HL-60 (cell line): ENCODE results near the gene NATD1.

Source experiments
- DNase-seq, 2 experiments: peaks; one replicate each; pipeline ENCODE4 v3.0.0-alpha.2; 2010 to 2020; ENCODE audit warnings: low read depth in 1 of 2, low spot score in 1 of 2
- H3K27ac ChIP-seq: fragments of 250-450 bp; sonication (Bioruptor Pico); replicated peaks from 2 replicates; pipeline ENCODE4 v1.5.1; 2020; ENCODE audit warnings: mild to moderate bottlenecking, moderate library complexity
- H3K27me3 ChIP-seq: fragments of 250-450 bp; sonication (Bioruptor Pico); 2 replicates; pipeline ENCODE4 v1.5.1; 2021; ENCODE audit warnings: mild to moderate bottlenecking, moderate library complexity; ENCODE audit not compliant: insufficient read depth, poor library complexity, severe bottlenecking
- H3K4me3 ChIP-seq: replicated peaks from 2 replicates; pipeline ENCODE4 v1.5.1; 2011; ENCODE audit warnings: mild to moderate bottlenecking, control low read depth, low read length; ENCODE audit not compliant: insufficient read depth
- CTCF ChIP-seq: IDR thresholded peaks from one replicate; pipeline ENCODE4 v1.5.1; 2011; ENCODE audit warnings: low read length, control low read depth, inconsistent platforms; ENCODE audit not compliant: insufficient read depth
- GABPA ChIP-seq: IDR thresholded peaks from 2 replicates; pipeline ENCODE4 v1.6.1; 2012; ENCODE audit warnings: low read depth
- POLR2AphosphoS5 ChIP-seq: IDR thresholded peaks from 2 replicates; pipeline ENCODE4 v1.6.1; 2012; ENCODE audit warnings: low read depth
- REST ChIP-seq: IDR thresholded peaks from 2 replicates; pipeline ENCODE4 v1.6.1; 2012; ENCODE audit warnings: low read depth; ENCODE audit not compliant: insufficient replicate concordance
- SPI1 ChIP-seq: IDR thresholded peaks from 2 replicates; pipeline ENCODE4 v1.6.1; 2012; ENCODE audit warnings: low read depth, mild to moderate bottlenecking, borderline replicate concordance

The NATD1 gene

GRCh38 chr17:21241564-21241963, 11.6 kb downstream of the NATD1 start:
- H3K27ac ChIP-seq = no peak overlapping the region
- TF ChIP-seq SPI1 = no peak
- no peak for TF ChIP-seq REST
- no peak for TF ChIP-seq GABPA
- TF ChIP-seq POLR2AphosphoS5 = no peak
- no peak for TF ChIP-seq CTCF

GRCh38 chr17:21240369-21241055, 12.7 kb downstream of the NATD1 start:
- no peak for TF ChIP-seq POLR2AphosphoS5
- TF ChIP-seq SPI1 = no peak
- no peak for TF ChIP-seq REST
- TF ChIP-seq GABPA = no peak
- TF ChIP-seq CTCF = no peak
- H3K4me3 ChIP-seq = no peak overlapping the region
- no peaks in the 10 kb centered on the region for H3K27me3 ChIP-seq
- no peak for DNase-seq
- no peak overlapping the region for H3K27ac ChIP-seq

More at GRCh38 chr17:21241564-21241963, 11.6 kb downstream of the NATD1 start:
- no peaks in the 10 kb centered on the region for H3K27me3 ChIP-seq
- no peak overlapping the region for H3K4me3 ChIP-seq
- DNase-seq = no peak

- TF ChIP-seq CTCF (peak; percentile 25), POLR2AphosphoS5 (no peak)
- peak in 1 of 2 experiments; percentile 30 for DNase-seq
- H3K27ac ChIP-seq = no peak overlapping the region
- H3K27me3 ChIP-seq = no peaks in the 10 kb centered on the region
- H3K4me3 ChIP-seq = no peak overlapping the region
These were observed 13.4 kb downstream of the NATD1 start for GRCh38 chr17:21239680-21240368.
